Common myeloid progenitor, CD34-positive (primary cell): ENCODE measurements around the gene RACK1.

Experiments
- CTCF ChIA-PET: fragments of 350-600 bp; sonication (Branson Sonifier 250); formaldehyde crosslinking; loops from one replicate; lab custom pipeline; 2021; ENCODE audit warnings: antibody characterized with exemption; lab: Charles Lee
- POLR2A ChIA-PET: fragments of 350-600 bp; sonication (Branson Sonifier 250); formaldehyde crosslinking; loops from one replicate; lab custom pipeline; 2021; ENCODE audit warnings: antibody characterized with exemption; lab: Charles Lee
- DNase-seq, 3 donors: peaks; one replicate each; pipeline versions ENCODE4 v3.0.0 to v3.0.0-alpha.2; 2013
- H3K27ac ChIP-seq, 2 experiments: 1 replicate in 1 of 2; 2 replicates in 1 of 2; pipeline ENCODE4 v1.7.0; 2013; ENCODE audit warnings: inconsistent platforms in 2 of 2, low read length in 2 of 2, mild to moderate bottlenecking in 2 of 2, low read depth in 1 of 2, moderate library complexity in 1 of 2; ENCODE audit not compliant: severe bottlenecking in 2 of 2, insufficient read depth in 1 of 2, poor library complexity in 1 of 2
- H3K27me3 ChIP-seq, 5 experiments: replicated peaks in 2 of 5; 1 replicate in 3 of 5; 2 replicates in 2 of 5; pipeline versions ENCODE4 v1.6.1 to v1.7.0; 2013; ENCODE audit warnings: low read length in 4 of 5, mild to moderate bottlenecking in 2 of 5, moderate library complexity in 2 of 5, inconsistent platforms in 1 of 5; ENCODE audit not compliant: insufficient read depth in 5 of 5, control insufficient read depth in 4 of 5
- H3K36me3 ChIP-seq, 4 experiments: 1 replicate in 2 of 4; 2 replicates in 2 of 4; pipeline versions ENCODE4 v1.6.1 to v1.7.0; 2013; ENCODE audit warnings: low read length in 3 of 4, control low read depth in 1 of 4, mild to moderate bottlenecking in 1 of 4; ENCODE audit not compliant: control insufficient read depth in 4 of 4, insufficient read depth in 4 of 4
- H3K4me1 ChIP-seq, 4 experiments: 1 replicate in 3 of 4; 2 replicates in 1 of 4; pipeline versions ENCODE4 v1.6.1 to v1.7.1; 2013; ENCODE audit warnings: low read length in 3 of 4, mild to moderate bottlenecking in 3 of 4, control low read depth in 1 of 4, inconsistent platforms in 1 of 4, moderate library complexity in 1 of 4; ENCODE audit not compliant: control insufficient read depth in 4 of 4, insufficient read depth in 4 of 4; ENCODE audit errors: control extremely low read depth in 1 of 4
- H3K4me3 ChIP-seq, 7 experiments: 1 replicate in 4 of 7; 2 replicates in 3 of 7; pipeline versions ENCODE4 v1.5.1 to v1.7.0; 2013; ENCODE audit warnings: mild to moderate bottlenecking in 7 of 7, low read length in 6 of 7, moderate library complexity in 6 of 7, inconsistent platforms in 2 of 7, low read depth in 2 of 7, control low read depth in 1 of 7; ENCODE audit not compliant: insufficient read depth in 4 of 7, control insufficient read depth in 1 of 7; ENCODE audit errors: extremely low read depth in 1 of 7
- H3K9me3 ChIP-seq, 5 experiments: 1 replicate in 4 of 5; 2 replicates in 1 of 5; pipeline versions ENCODE4 v1.6.1 to v1.7.1; 2013; ENCODE audit warnings: low read length in 4 of 5, mild to moderate bottlenecking in 2 of 5, inconsistent platforms in 1 of 5, low read depth in 1 of 5, moderate library complexity in 1 of 5; ENCODE audit not compliant: control insufficient read depth in 4 of 5, insufficient read depth in 2 of 5; ENCODE audit errors: control extremely low read depth in 1 of 5
- WGBS: methylation state at CpG from one replicate; pipeline ENCODE4 v1.1.5; 2013; ENCODE audit not compliant: insufficient coverage; 5-methylcytosine and 5-hydroxymethylcytosine counted together

The RACK1 gene

GRCh38 chr5:181197326-181197951 lies 46.3 kb downstream of the RACK1 start:
- ChIA-PET POLR2A (no interaction called here), CTCF (interaction anchor here (0.9 to 1.9 kb wide), 4 partner anchors 9 to 11 kb away, joined by 3 to 5 read pairs (median 4); no protein-coding TSS in a partner anchor)
- 83% methylated on average over 5 of the region's 8 CpGs for WGBS
- Histone ChIP-seq H3K4me3 (no peak overlapping the region), H3K27ac (no peak overlapping the region), H3K9me3 (no peaks in the 10 kb centered on the region), H3K27me3 (peaks cover 0 to 18% (median 12%) of the 10 kb centered on the region in 5 experiments), H3K36me3 (no peaks in the 10 kb centered on the region), H3K4me1 (peaks cover 0 to 6% (median 3%) of the 10 kb centered on the region in 4 experiments)
- DNase-seq = no peak

- H3K27ac ChIP-seq = no peak overlapping the region
- H3K9me3 ChIP-seq = no peaks in the 10 kb centered on the region
- WGBS = 95% methylated on average over 38 of the region's 45 CpGs
- H3K36me3 ChIP-seq = no peaks in the 10 kb centered on the region
- H3K4me3 ChIP-seq = no peak overlapping the region
- no peak for DNase-seq
- ChIA-PET CTCF (interaction anchor here (9.9 kb wide), 1 partner anchor 11 kb away, joined by 105 read pairs; the partner anchor contains the start of gene TRIM7), POLR2A (no interaction called here)
- peaks cover 0 to 9% (median 0%) of the 10 kb centered on the region in 5 experiments for H3K27me3 ChIP-seq
- peaks cover 0 to 22% (median 12%) of the 10 kb centered on the region in 4 experiments for H3K4me1 ChIP-seq
These were observed 48.4 kb downstream of the RACK1 start for GRCh38 chr5:181195249-181195761.

GRCh38 chr5:181194489-181195248 lies 49.0 kb downstream of the RACK1 start:
- POLR2A ChIA-PET = interaction anchor here (0.6 kb wide), 1 partner anchor 12 kb away, joined by 4 read pairs; no protein-coding TSS in a partner anchor
- WGBS = 87% methylated on average over 18 of the region's 21 CpGs

GRCh38 chr5:181193656-181194055 lies 50.0 kb downstream of the RACK1 start:
- no peak overlapping the region for H3K4me3 ChIP-seq
- ChIA-PET CTCF (interaction anchor here (2.3 to 9.9 kb wide), 2 partner anchors 9 to 12 kb away, joined by 9 to 105 read pairs; partner anchors contain the start of gene TRIM7), POLR2A (no interaction called here)
- H3K9me3 ChIP-seq = no peaks in the 10 kb centered on the region
- peaks cover 0 to 2% (median 0%) of the 10 kb centered on the region in 5 experiments for H3K27me3 ChIP-seq
- DNase-seq = no peak
- WGBS = 100% methylated on average over 1 of the region's 2 CpGs
- peaks cover 0 to 37% (median 24%) of the 10 kb centered on the region in 4 experiments for H3K4me1 ChIP-seq
- no peak overlapping the region for H3K27ac ChIP-seq
- H3K36me3 ChIP-seq = no peaks in the 10 kb centered on the region

More at GRCh38 chr5:181194489-181195248, 49.0 kb downstream of the RACK1 start:
- CTCF ChIA-PET = interaction anchor here (2.3 to 9.9 kb wide), 2 partner anchors 10 to 11 kb away, joined by 9 to 105 read pairs; partner anchors contain the start of gene TRIM7
- Histone ChIP-seq H3K36me3 (no peaks in the 10 kb centered on the region), H3K9me3 (no peaks in the 10 kb centered on the region), H3K27ac (no peak overlapping the region), H3K4me1 (peaks cover 0 to 29% (median 18%) of the 10 kb centered on the region in 4 experiments), H3K4me3 (no peak overlapping the region), H3K27me3 (peaks cover 0 to 3% (median 0%) of the 10 kb centered on the region in 5 experiments)
- no peak for DNase-seq

- no peak for DNase-seq
- Histone ChIP-seq H3K4me3 (peak overlapping the region; percentile 52 to 98 (median 90)), H3K4me1 (peaks cover 0 to 37% (median 26%) of the 10 kb centered on the region in 4 experiments), H3K27me3 (peaks cover 0 to 2% (median 0%) of the 10 kb centered on the region in 5 experiments), H3K36me3 (no peaks in the 10 kb centered on the region), H3K9me3 (no peaks in the 10 kb centered on the region), H3K27ac (peak overlapping the region; percentile 15 to 75)
- POLR2A ChIA-PET = interaction anchor here (1.0 to 1.2 kb wide), 4 partner anchors 11 to 52 kb away, joined by 3 to 10 read pairs (median 6); partner anchors contain the start of genes RACK1 and TRIM7
- CTCF ChIA-PET = interaction anchor here (0.9 to 9.9 kb wide), 5 partner anchors 8 to 48 kb away, joined by 3 to 105 read pairs (median 3); partner anchors contain the start of genes TRIM41 and TRIM7
- WGBS = 61% methylated on average over 7 of the region's 12 CpGs
These were observed 51.2 kb downstream of the RACK1 start for GRCh38 chr5:181192337-181193046.
